Immature natural killer cell (primary cell): ENCODE data around the gene ZNF638. TPM values are rescaled to one million over a fixed set of nuclear protein-coding genes. Genes with fewer than 3 reads are reported as not detected.

Source experiments
- DNase-seq, 3 donors: peaks; one replicate each; pipeline ENCODE4 v3.0.0; 2022; ENCODE audit warnings: mixed read lengths in 1 of 3
- H3K27ac Mint-ChIP-seq, 6 donors: one replicate each; pipeline ENCODE4 v1.8.0; 2020; ENCODE audit warnings: mixed read lengths in 6 of 6, mild to moderate bottlenecking in 5 of 6, inconsistent platforms in 4 of 6, moderate library complexity in 3 of 6
- H3K27me3 Mint-ChIP-seq, 3 donors: one replicate each; pipeline ENCODE4 v1.8.0; 2020 to 2021; ENCODE audit warnings: low read depth in 3 of 3, mild to moderate bottlenecking in 3 of 3, mixed read lengths in 3 of 3, moderate library complexity in 3 of 3, inconsistent platforms in 1 of 3
- H3K36me3 Mint-ChIP-seq, 3 donors: one replicate each; pipeline ENCODE4 v1.8.0; 2020; ENCODE audit warnings: mixed read lengths in 3 of 3, inconsistent platforms in 2 of 3, mild to moderate bottlenecking in 2 of 3
- H3K4me1 Mint-ChIP-seq, 2 donors: one replicate each; pipeline ENCODE4 v1.8.0; 2020; ENCODE audit warnings: inconsistent platforms in 2 of 2, mild to moderate bottlenecking in 2 of 2, mixed read lengths in 2 of 2, moderate library complexity in 1 of 2
- H3K4me3 Mint-ChIP-seq, 5 donors: one replicate each; pipeline ENCODE4 v1.8.0; 2020; ENCODE audit warnings: mild to moderate bottlenecking in 5 of 5, mixed read lengths in 5 of 5, inconsistent platforms in 3 of 5, moderate library complexity in 3 of 5
- H3K9me3 Mint-ChIP-seq, 6 donors: one replicate each; pipeline ENCODE4 v1.8.0; 2020; ENCODE audit warnings: mild to moderate bottlenecking in 6 of 6, mixed read lengths in 6 of 6, inconsistent platforms in 4 of 6, moderate library complexity in 3 of 6
- polyA plus RNA-seq, 3 donors: library from polyadenylated mRNA; unstranded; fragments of 300-500 nt; fragmentation: Illumina TruSeq; gene quantifications; one replicate each; pipeline ENCODE4 v1.2.3, GENCODE V29; 2021

The ZNF638 gene
- polyA plus RNA-seq, 3 donors from 2014 or later, result 9.4 to 37.7 (median 21.8) TPM

DNA sequence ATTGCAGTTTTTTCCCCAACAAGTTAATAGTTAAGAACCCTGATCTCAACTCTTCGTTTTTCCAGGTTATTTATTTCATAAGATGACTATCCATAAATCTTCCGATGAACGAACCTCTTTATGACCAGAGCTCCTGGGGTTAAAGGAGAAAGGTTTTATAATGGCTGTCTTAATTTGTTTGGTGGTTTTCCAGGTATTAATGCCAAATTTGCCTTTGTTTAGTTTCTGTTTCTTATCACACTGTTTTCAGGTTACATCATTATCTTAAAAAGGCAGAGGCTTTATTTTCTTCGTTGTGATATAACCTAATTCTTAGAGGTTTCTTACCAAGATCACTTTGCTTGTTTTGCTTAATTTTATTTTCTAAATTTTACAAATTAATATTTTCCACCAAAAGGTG is 10.1 kb downstream of the ZNF638 start:
- H3K9me3 Mint-ChIP-seq, result no peaks in the 10 kb centered on the region
- peaks cover 0 to 2% (median 0%) of the 10 kb centered on the region in 3 donors for H3K27me3 Mint-ChIP-seq
- H3K4me3 Mint-ChIP-seq, result no peak overlapping the region
- peaks cover 70 to 86% of the 10 kb centered on the region in 2 donors for H3K4me1 Mint-ChIP-seq
- H3K36me3 Mint-ChIP-seq, result peaks cover 0 to 3% (median 0%) of the 10 kb centered on the region in 3 donors
- no peak for DNase-seq
- H3K27ac Mint-ChIP-seq, result no peak overlapping the region

DNA sequence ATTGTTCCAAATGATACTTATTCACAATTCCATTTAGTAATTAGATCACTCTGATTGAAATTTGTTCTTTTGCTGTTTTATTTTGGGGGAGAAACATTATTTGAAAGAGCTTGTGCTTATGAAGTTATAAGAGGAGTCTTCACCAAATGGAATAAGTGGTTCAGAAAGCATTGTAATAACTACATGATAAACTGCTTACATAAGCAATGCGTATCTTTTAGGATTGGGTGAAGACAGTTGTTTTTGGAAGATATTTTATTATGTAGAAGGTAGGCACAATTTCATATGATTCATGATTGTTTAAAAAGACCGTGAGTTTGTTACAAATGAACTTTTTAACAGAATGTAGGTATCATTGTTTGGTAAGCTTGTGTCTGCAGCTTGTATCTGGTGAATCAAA is 14.5 kb downstream of the ZNF638 start:
- Mint-ChIP-seq H3K27me3 (peaks cover 0 to 2% (median 0%) of the 10 kb centered on the region in 3 donors), H3K9me3 (no peaks in the 10 kb centered on the region), H3K4me1 (peaks cover 54 to 87% of the 10 kb centered on the region in 2 donors), H3K36me3 (peaks cover 10 to 22% (median 20%) of the 10 kb centered on the region in 3 donors), H3K27ac (peak overlapping the region in 1 of 6 donors; percentile 25), H3K4me3 (no peak overlapping the region)
- no peak for DNase-seq

GRCh38 chr2:71347517-71347916 is 15.9 kb downstream of the ZNF638 start:
- no peak for DNase-seq
- Mint-ChIP-seq H3K36me3 (peaks cover 10 to 25% (median 22%) of the 10 kb centered on the region in 3 donors), H3K4me1 (peaks cover 59 to 91% of the 10 kb centered on the region in 2 donors), H3K4me3 (no peak overlapping the region), H3K27ac (no peak overlapping the region), H3K9me3 (no peaks in the 10 kb centered on the region), H3K27me3 (peaks cover 0 to 2% (median 0%) of the 10 kb centered on the region in 3 donors)

- Mint-ChIP-seq H3K4me1 (peaks cover 61 to 94% of the 10 kb centered on the region in 2 donors), H3K27me3 (peaks cover 0 to under 1% (median 0%) of the 10 kb centered on the region in 3 donors), H3K27ac (no peak overlapping the region), H3K9me3 (no peaks in the 10 kb centered on the region), H3K4me3 (no peak overlapping the region), H3K36me3 (peaks cover 10 to 25% (median 22%) of the 10 kb centered on the region in 3 donors)
- no peak for DNase-seq
These were observed 16.7 kb downstream of the ZNF638 start for GRCh38 chr2:71348302-71348701.

GRCh38 chr2:71353248-71353647 is 21.7 kb downstream of the ZNF638 start:
- no peaks in the 10 kb centered on the region for H3K9me3 Mint-ChIP-seq
- H3K27me3 Mint-ChIP-seq, result no peaks in the 10 kb centered on the region
- H3K36me3 Mint-ChIP-seq, result peaks cover 10 to 37% (median 37%) of the 10 kb centered on the region in 3 donors
- DNase-seq, result no peak
- H3K4me3 Mint-ChIP-seq, result peak overlapping the region in 1 of 5 donors; percentile 22
- peaks cover 35 to 75% of the 10 kb centered on the region in 2 donors for H3K4me1 Mint-ChIP-seq
- peak overlapping the region in 4 of 6 donors; percentile 6 to 31 (median 20) for H3K27ac Mint-ChIP-seq

DNA sequence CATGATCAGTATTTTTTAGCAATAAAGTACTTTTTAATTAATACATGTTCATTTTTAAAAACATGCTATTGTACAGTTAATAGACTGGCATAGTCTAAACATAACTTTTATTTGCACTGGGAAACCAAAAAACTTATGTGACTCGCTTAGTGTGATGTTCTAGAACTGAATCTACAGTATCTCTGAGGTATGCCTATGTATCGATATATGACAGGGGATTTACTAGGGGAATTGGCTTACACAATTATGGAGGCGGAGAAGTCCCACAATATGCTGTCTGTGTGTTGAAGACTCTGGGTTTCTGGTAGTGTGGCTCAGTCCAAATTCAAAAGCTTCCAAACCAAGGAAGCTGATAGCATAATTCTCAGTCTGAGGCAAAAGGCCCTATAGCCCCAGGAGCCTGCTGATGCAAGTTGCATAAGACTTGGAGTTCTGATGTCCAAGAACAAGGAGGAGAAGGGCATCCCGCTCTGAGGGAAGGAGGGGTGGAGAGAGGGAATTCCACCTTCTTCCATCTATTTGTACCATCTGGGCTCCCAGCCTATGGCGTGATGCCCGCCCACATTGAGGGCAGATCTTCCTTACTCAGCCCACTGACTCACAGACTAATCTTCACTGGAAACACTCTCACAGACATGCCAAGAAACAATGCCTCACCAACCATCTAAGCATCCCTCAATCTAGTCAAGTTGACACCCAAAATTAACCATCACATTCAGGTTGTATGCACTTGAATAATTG is 27.5 kb downstream of the ZNF638 start:
- Mint-ChIP-seq H3K36me3 (peaks cover 0 to 36% (median 21%) of the 10 kb centered on the region in 3 donors), H3K4me3 (no peak overlapping the region), H3K4me1 (peaks cover 15 to 50% of the 10 kb centered on the region in 2 donors), H3K27ac (peak overlapping the region in 1 of 6 donors; percentile 27), H3K9me3 (no peaks in the 10 kb centered on the region), H3K27me3 (no peaks in the 10 kb centered on the region)
- no peak for DNase-seq

GRCh38 chr2:71360434-71360975 is 28.9 kb downstream of the ZNF638 start:
- Mint-ChIP-seq H3K27me3 (no peaks in the 10 kb centered on the region), H3K4me3 (no peak overlapping the region), H3K36me3 (peaks cover 0 to 45% (median 25%) of the 10 kb centered on the region in 3 donors), H3K4me1 (peaks cover 14 to 50% of the 10 kb centered on the region in 2 donors), H3K9me3 (no peaks in the 10 kb centered on the region), H3K27ac (no peak overlapping the region)
- no peak for DNase-seq

- no peak for DNase-seq
- Mint-ChIP-seq H3K36me3 (peaks cover 4 to 43% (median 20%) of the 10 kb centered on the region in 3 donors), H3K27me3 (no peaks in the 10 kb centered on the region), H3K27ac (no peak overlapping the region), H3K4me1 (peaks cover 14 to 43% of the 10 kb centered on the region in 2 donors), H3K4me3 (no peak overlapping the region), H3K9me3 (no peaks in the 10 kb centered on the region)
These were observed 30.0 kb downstream of the ZNF638 start for GRCh38 chr2:71361631-71362030.

DNA sequence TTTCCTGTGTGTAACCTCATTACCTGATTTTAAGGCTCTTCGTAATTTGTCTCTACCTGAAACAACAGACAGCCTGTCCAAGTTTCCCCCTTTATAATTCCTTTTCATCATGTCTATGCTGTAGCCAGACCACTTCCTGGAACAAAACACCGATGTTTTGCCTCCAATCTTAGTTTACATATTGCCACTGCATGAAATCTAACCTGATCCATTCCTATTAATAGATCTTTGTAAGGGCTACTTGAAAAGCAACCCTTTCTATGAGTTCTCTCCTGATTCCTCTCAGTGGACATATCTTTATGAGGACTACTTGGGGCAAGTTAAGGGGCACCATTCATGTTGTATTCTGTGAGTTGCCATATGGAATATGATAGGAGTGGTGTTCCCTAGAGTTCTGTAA is 30.9 kb downstream of the ZNF638 start:
- Mint-ChIP-seq H3K27ac (peak overlapping the region in 2 of 6 donors; percentile 35 to 85), H3K27me3 (no peaks in the 10 kb centered on the region), H3K4me1 (peaks cover 14 to 37% of the 10 kb centered on the region in 2 donors), H3K36me3 (peaks cover 4 to 41% (median 19%) of the 10 kb centered on the region in 3 donors), H3K9me3 (no peaks in the 10 kb centered on the region), H3K4me3 (no peak overlapping the region)
- DNase-seq, result no peak

DNA sequence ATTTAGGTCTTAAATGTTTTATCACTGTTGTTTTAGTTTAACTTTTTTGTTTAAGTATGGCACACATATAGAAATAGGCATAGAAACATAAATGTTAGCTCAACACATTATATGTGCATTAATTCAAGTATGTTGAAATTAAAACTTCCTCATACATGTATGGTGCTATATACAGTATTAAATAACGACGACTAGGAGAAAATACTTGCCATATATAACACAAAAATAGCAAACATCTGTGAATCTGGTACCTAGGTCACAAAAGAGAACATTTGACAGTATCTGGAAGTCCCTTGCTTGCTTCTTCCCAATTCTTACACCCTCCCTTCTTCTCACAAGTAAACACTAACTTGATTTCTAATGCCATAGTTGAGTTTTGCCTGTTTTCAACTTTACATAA is 38.4 kb downstream of the ZNF638 start:
- H3K4me3 Mint-ChIP-seq, result no peak overlapping the region
- H3K4me1 Mint-ChIP-seq, result peaks cover 7 to 16% of the 10 kb centered on the region in 2 donors
- peak overlapping the region in 1 of 6 donors; percentile 21 for H3K27ac Mint-ChIP-seq
- no peaks in the 10 kb centered on the region for H3K9me3 Mint-ChIP-seq
- peaks cover 0 to 2% (median 0%) of the 10 kb centered on the region in 3 donors for H3K27me3 Mint-ChIP-seq
- no peak for DNase-seq
- H3K36me3 Mint-ChIP-seq, result peaks cover 4 to 11% (median 4%) of the 10 kb centered on the region in 3 donors

- H3K4me3 Mint-ChIP-seq, result no peak overlapping the region
- DNase-seq, result no peak
- peaks cover 0 to under 1% (median under 1%) of the 10 kb centered on the region in 3 donors for H3K36me3 Mint-ChIP-seq
- H3K27me3 Mint-ChIP-seq, result peaks cover 0 to 2% (median 0%) of the 10 kb centered on the region in 3 donors
- H3K27ac Mint-ChIP-seq, result peak overlapping the region in 3 of 6 donors; percentile 1 to 45 (median 19)
- H3K4me1 Mint-ChIP-seq, result peaks cover 7 to 16% of the 10 kb centered on the region in 2 donors
- H3K9me3 Mint-ChIP-seq, result no peaks in the 10 kb centered on the region
These were observed 40.5 kb downstream of the ZNF638 start for GRCh38 chr2:71372042-71372441.

DNA sequence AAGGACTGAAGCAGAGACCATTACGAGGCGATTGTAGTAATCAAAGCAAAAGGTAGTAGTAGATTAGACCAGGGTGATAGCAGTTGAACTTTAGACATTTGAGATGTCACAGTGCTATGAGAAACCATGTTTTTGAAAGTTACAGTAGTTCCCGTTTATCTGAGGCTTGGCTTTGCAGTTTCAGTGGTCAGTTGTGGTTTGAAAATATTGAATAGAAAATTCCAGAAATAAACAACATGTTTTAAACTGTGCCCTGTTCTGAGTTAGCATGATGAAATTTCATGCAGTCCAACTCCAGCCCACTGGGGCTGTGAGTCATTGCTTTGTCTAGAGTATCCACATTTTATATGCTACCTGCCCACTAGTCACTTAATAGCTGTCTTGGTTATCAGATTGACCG is 47.5 kb downstream of the ZNF638 start:
- no peak for DNase-seq
- peaks cover 10 to 22% (median 21%) of the 10 kb centered on the region in 3 donors for H3K36me3 Mint-ChIP-seq
- no peaks in the 10 kb centered on the region for H3K9me3 Mint-ChIP-seq
- H3K4me3 Mint-ChIP-seq, result no peak overlapping the region
- H3K4me1 Mint-ChIP-seq, result peaks cover 3 to 11% of the 10 kb centered on the region in 2 donors
- H3K27ac Mint-ChIP-seq, result peak overlapping the region in 2 of 6 donors; percentile 50 to 51
- H3K27me3 Mint-ChIP-seq, result no peaks in the 10 kb centered on the region

- Mint-ChIP-seq H3K36me3 (peaks cover 14 to 25% (median 25%) of the 10 kb centered on the region in 3 donors), H3K9me3 (no peaks in the 10 kb centered on the region), H3K27ac (no peak overlapping the region), H3K27me3 (no peaks in the 10 kb centered on the region), H3K4me3 (no peak overlapping the region), H3K4me1 (peaks cover 3 to 15% of the 10 kb centered on the region in 2 donors)
- no peak for DNase-seq
These were observed 49.1 kb downstream of the ZNF638 start for GRCh38 chr2:71380665-71381064.

GRCh38 chr2:71385012-71385411 is 53.4 kb downstream of the ZNF638 start:
- Mint-ChIP-seq H3K4me1 (peaks cover 0 to 7% of the 10 kb centered on the region in 2 donors), H3K4me3 (no peak overlapping the region), H3K27me3 (no peaks in the 10 kb centered on the region), H3K27ac (no peak overlapping the region), H3K36me3 (peaks cover 32 to 45% (median 40%) of the 10 kb centered on the region in 3 donors), H3K9me3 (no peaks in the 10 kb centered on the region)
- no peak for DNase-seq
